22Rv1 (cell line): ENCODE measurements around the gene ITFG2.
"Not testable (repeated sequence)": the region's sequence is repeated elsewhere in the genome, so short reads cannot be mapped to it uniquely, and the experiment has no call there.

Source experiments
- H3K27ac ChIP-seq: fragments of 450-650 bp; 2 replicates; pipeline ENCODE4 v1.5.1; 2017
- CTCF ChIP-seq: fragments of 450-650 bp; IDR thresholded peaks from 2 replicates; pipeline ENCODE4 v1.5.1; 2017; ENCODE audit warnings: mild to moderate bottlenecking
- ZFX ChIP-seq: fragments of 450-650 bp; IDR thresholded peaks from 2 replicates; pipeline ENCODE4 v1.6.1; 2017; ENCODE audit warnings: antibody characterized with exemption, borderline replicate concordance

The ITFG2 gene

GRCh38 chr12:2857021-2857431 is 44.6 kb downstream of the ITFG2 start, which contains the start of gene TEX52:
TSS of gene TEX52 (minus strand) at chr12:2857039. CDS start at chr12:2857026, 13 bp downstream.
- H3K27ac ChIP-seq = peak within 1 kb of the TSS; percentile 29; the same call in 1 of the 2 replicates

GRCh38 chr12:2857576-2857975 is 45.1 kb downstream of the ITFG2 start:
- peak overlapping the region; percentile 29; the same call in 1 of the 2 replicates for H3K27ac ChIP-seq
- no peak for TF ChIP-seq CTCF
- no peak for TF ChIP-seq ZFX

More at GRCh38 chr12:2857021-2857431, 44.6 kb downstream of the ITFG2 start, which contains the start of gene TEX52:
- TF ChIP-seq CTCF = no peak
- no peak for TF ChIP-seq ZFX

DNA sequence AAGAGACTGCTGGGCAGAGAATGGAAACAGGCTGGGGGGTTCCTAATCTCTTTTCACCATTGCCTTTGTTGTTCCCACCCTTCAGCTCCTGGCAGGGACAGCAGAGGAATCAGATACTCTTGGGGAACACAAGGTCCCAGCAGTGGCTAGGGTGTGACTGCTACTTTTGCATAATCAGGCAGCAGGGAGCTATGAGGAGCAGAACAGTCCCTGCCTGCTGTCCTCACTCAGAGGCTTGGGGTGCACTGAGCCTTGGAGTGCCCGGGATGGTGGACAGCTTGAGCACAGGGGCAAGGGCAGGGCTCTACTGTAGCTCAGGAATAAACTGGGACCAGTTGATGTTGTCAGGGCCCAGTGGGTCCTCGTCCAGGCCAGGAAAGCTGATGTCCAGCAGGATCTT is 45.9 kb downstream of the ITFG2 start:
- H3K27ac ChIP-seq = peak overlapping the region; percentile 29; the same call in 1 of the 2 replicates
- no peak for TF ChIP-seq CTCF
- no peak for TF ChIP-seq ZFX

- H3K27ac ChIP-seq = peak overlapping the region; percentile 29; the same call in 1 of the 2 replicates
- TF ChIP-seq ZFX (no peak), CTCF (no peak)
Measured at GRCh38 chr12:2858944-2859421, 46.5 kb downstream of the ITFG2 start.

DNA sequence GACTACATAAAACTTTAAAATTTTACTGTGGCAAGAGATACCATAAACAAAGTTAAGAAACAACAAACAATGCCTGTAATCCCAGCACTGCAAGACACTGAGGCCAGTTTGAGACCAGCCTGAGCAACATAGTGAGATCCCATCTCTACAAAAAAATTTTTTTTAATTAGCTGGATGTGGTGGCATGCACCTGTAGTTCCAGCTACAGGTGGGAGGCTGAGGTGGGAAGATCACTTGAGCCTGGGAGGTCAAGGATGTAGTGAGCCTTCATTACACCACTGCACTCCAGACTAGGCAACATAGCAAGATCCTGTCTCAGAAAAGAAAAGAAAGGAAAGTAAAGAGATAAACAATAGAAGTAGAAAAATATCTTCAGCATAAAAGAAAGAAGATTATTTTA is 47.7 kb downstream of the ITFG2 start:
- H3K27ac ChIP-seq = no peak overlapping the region
- no peak for TF ChIP-seq ZFX

DNA sequence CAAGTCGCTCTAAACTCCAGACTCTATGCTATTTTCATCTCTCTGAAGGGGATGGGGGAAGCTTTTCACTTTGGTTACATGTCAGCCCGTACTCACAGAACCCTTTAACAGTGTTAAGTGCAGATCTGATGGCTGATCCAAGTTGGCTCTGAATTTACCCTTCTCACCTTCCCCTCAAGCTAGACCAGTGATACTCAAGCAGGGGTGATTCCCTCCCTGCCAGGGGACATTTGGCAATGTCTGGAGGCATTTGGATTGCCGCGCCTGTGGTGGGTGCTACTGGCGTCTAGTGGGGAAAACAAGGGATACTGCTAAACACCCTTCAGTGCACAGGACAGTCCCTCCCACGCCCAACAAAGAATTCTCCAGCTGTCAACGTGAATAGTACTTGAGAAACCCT is 50.4 kb downstream of the ITFG2 start:
- TF ChIP-seq CTCF = no peak
- no peak for TF ChIP-seq ZFX
- no peak overlapping the region for H3K27ac ChIP-seq

- not testable (repeated sequence) for H3K27ac ChIP-seq
Measured at GRCh38 chr12:2863402-2863801, 50.9 kb downstream of the ITFG2 start.

GRCh38 chr12:2864198-2864597 is 51.7 kb downstream of the ITFG2 start:
- no peak for TF ChIP-seq CTCF
- no peak for TF ChIP-seq ZFX
- H3K27ac ChIP-seq = no peak overlapping the region

- not testable (repeated sequence) for H3K27ac ChIP-seq
Measured at GRCh38 chr12:2868986-2869632, 56.6 kb downstream of the ITFG2 start.
